ENCODE measurements around the gene GRAMD2B. TPM values are rescaled to one million over a fixed set of nuclear protein-coding genes. Genes with fewer than 3 reads are reported as not detected.

The GRAMD2B gene
- polyA plus RNA-seq, 1 donor from 2014 or later, result not detected

DNA sequence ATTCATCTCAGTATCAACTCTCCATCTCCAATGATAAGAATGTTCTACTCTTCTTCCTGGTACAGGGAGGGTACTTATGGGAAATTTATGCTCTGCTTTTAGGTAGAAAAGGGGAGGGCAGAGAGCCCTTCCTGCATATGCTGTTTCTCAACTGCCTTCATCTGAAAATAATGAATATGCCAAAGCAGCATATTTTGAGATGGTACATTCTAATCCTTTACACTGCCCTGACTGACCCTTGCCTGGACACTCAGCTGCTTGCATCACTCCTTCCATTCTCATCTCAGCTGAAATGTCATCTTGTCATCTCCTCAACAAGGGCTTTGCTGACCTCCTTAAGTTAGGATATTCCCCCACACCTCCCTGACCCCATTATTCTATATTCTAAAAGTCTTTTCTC is 103.3 kb downstream of the GRAMD2B start:
- H3K4me3 ChIP-seq (ENCODE audit: low read length), result no peak overlapping the region
- H4K20me1 ChIP-seq (ENCODE audit: insufficient read depth), result no peaks in the 10 kb centered on the region
- no peaks in the 10 kb centered on the region for H3F3A ChIP-seq (ENCODE audit: insufficient read depth, low read length, poor library complexity, severe bottlenecking)
- H3K4me2 ChIP-seq (ENCODE audit: low read length), result no peak overlapping the region
- H3K9me3 ChIP-seq (ENCODE audit: low read length), result no peaks in the 10 kb centered on the region
- no peak for TF ChIP-seq SMC3 (conservative IDR thresholded peaks at IDR 0.05; ENCODE audit: poor library complexity)
- no peak for TF ChIP-seq EZH2 (IDR thresholded peaks at IDR 0.05; ENCODE audit: borderline replicate concordance, insufficient read depth, low read length, poor library complexity, severe bottlenecking)
- no peak for TF ChIP-seq EP300 (conservative IDR thresholded peaks at IDR 0.05; ENCODE audit: poor library complexity, severe bottlenecking)
- TF ChIP-seq MXI1 (conservative IDR thresholded peaks at IDR 0.05; ENCODE audit: poor library complexity, severe bottlenecking), result no peak
- TF ChIP-seq REST (IDR thresholded peaks at IDR 0.05; ENCODE audit: borderline replicate concordance), result no peak
- no peak for TF ChIP-seq RAD21 (conservative IDR thresholded peaks at IDR 0.05)
- no peak for TF ChIP-seq CTCF (IDR thresholded peaks at IDR 0.05; ENCODE audit: poor library complexity, severe bottlenecking)
- TF ChIP-seq TAF1 (IDR thresholded peaks at IDR 0.05; ENCODE audit: low read depth), result no peak
- TF ChIP-seq POLR2AphosphoS5 (IDR thresholded peaks at IDR 0.05), result no peak
- H3K9me2 ChIP-seq (ENCODE audit: insufficient read depth, low read length), result no peaks in the 10 kb centered on the region
- H3K27ac ChIP-seq (ENCODE audit: low read length), result no peak overlapping the region
- no peaks in the 10 kb centered on the region for H3K79me2 ChIP-seq (replicated peaks; ENCODE audit: insufficient read depth, low read length)
- no peak overlapping the region for H3K9ac ChIP-seq (ENCODE audit: low read length)
- H2AFZ ChIP-seq (ENCODE audit: low read depth, low read length), result no peak overlapping the region
- no peaks in the 10 kb centered on the region for H3K36me3 ChIP-seq (ENCODE audit: insufficient read depth, low read length)
- no peaks in the 10 kb centered on the region for H3K27me3 ChIP-seq (ENCODE audit: insufficient read depth, low read depth, low read length)

DNA sequence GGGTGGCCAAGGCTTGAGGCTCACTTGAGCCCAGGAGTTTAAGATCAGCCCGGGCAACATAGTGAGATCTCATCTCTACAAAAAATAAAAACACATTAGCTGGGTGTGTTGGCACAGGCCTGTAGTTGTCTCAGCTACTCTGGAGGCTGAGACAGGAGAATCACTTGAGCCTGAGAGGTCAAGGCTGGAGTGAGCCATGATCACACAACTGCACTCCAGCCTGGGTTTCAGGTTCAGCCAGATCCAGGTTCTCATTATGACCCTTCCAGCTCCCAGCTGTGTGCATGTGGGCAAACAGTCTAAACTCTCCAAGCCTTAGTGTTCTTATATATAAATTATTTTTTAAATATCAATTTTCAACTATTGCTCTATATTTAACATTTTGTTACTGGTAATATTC is 103.9 kb downstream of the GRAMD2B start:
- Histone ChIP-seq H4K20me1 (ENCODE audit: insufficient read depth) (no peaks in the 10 kb centered on the region), H3F3A (ENCODE audit: insufficient read depth, low read length, poor library complexity, severe bottlenecking) (no peaks in the 10 kb centered on the region), H3K4me2 (ENCODE audit: low read length) (no peak overlapping the region), H3K9me2 (ENCODE audit: insufficient read depth, low read length) (no peaks in the 10 kb centered on the region), H3K9me3 (ENCODE audit: low read length) (no peaks in the 10 kb centered on the region), H3K36me3 (ENCODE audit: insufficient read depth, low read length) (no peaks in the 10 kb centered on the region), H2AFZ (ENCODE audit: low read depth, low read length) (no peak overlapping the region), H3K79me2 (replicated peaks; ENCODE audit: insufficient read depth, low read length) (no peaks in the 10 kb centered on the region), H3K4me3 (ENCODE audit: low read length) (no peak overlapping the region), H3K27me3 (ENCODE audit: insufficient read depth, low read depth, low read length) (no peaks in the 10 kb centered on the region), H3K9ac (ENCODE audit: low read length) (no peak overlapping the region), H3K27ac (ENCODE audit: low read length) (no peak overlapping the region)
- no peak for TF ChIP-seq CTCF (IDR thresholded peaks at IDR 0.05; ENCODE audit: poor library complexity, severe bottlenecking)
- TF ChIP-seq RAD21 (conservative IDR thresholded peaks at IDR 0.05), result no peak
